Lung (tissue), 12 donors: ENCODE results near the gene ZNF350. TPM values are rescaled to one million over a fixed set of nuclear protein-coding genes. Genes with fewer than 3 reads are reported as not detected.

Source experiments
- ATAC-seq: fragments of 200-7000 bp; cut with Tn5 transposase; one replicate; pipeline ENCODE4 v1.9.1; 2020; ENCODE audit warnings: moderate number of reproducible peaks; ENCODE audit not compliant: insufficient read depth, low FRiP score
- DNase-seq, 3 donors: peaks; one replicate each; pipeline ENCODE4 v3.0.0-alpha.2; 2013 to 2017
- H3K27ac ChIP-seq, 2 donors: one replicate each; pipeline ENCODE4 v1.5.1; 2013; ENCODE audit warnings: mild to moderate bottlenecking in 2 of 2, moderate library complexity in 2 of 2, control low read depth in 1 of 2, inconsistent platforms in 1 of 2, low read depth in 1 of 2, low read length in 1 of 2
- H3K27me3 ChIP-seq, 3 donors: one replicate each; pipeline ENCODE4 v1.5.1; 2013; ENCODE audit warnings: low read length in 2 of 3; ENCODE audit not compliant: control insufficient read depth in 3 of 3, insufficient read depth in 3 of 3
- H3K36me3 ChIP-seq, 4 donors: one replicate each; pipeline ENCODE4 v1.5.1; 2013; ENCODE audit warnings: low read length in 4 of 4, mild to moderate bottlenecking in 1 of 4, moderate library complexity in 1 of 4; ENCODE audit not compliant: control insufficient read depth in 4 of 4, insufficient read depth in 4 of 4
- H3K4me1 ChIP-seq, 5 donors: one replicate each; pipeline ENCODE4 v1.5.1; 2013; ENCODE audit warnings: low read length in 5 of 5, mild to moderate bottlenecking in 2 of 5, moderate library complexity in 1 of 5; ENCODE audit not compliant: control insufficient read depth in 5 of 5, insufficient read depth in 5 of 5
- H3K4me3 ChIP-seq: one replicate; pipeline ENCODE4 v1.5.1; 2013; ENCODE audit warnings: mild to moderate bottlenecking, control low read depth, moderate library complexity
- H3K9ac ChIP-seq, 2 donors: one replicate each; pipeline ENCODE4 v1.5.1; 2013; ENCODE audit warnings: low read length in 2 of 2, control low read depth in 1 of 2; ENCODE audit not compliant: insufficient read depth in 1 of 2
- H3K9me3 ChIP-seq, 4 donors: one replicate each; pipeline ENCODE4 v1.5.1; 2013; ENCODE audit warnings: low read length in 3 of 4, mild to moderate bottlenecking in 1 of 4, moderate library complexity in 1 of 4; ENCODE audit not compliant: control insufficient read depth in 4 of 4, insufficient read depth in 3 of 4
- CTCF ChIP-seq: IDR thresholded peaks from 2 replicates; pipeline ENCODE4 v1.5.1; 2012; ENCODE audit warnings: mild to moderate bottlenecking; ENCODE audit errors: control extremely low read depth, extremely low read depth
- whole genome bisulfite sequencing, 2 donors: extraction: QIAGEN DNeasy Blood & Tissue Kit; methylation state at CpG; one replicate each; pipeline ENCODE4 v1.1.7; 2013; 5-methylcytosine and 5-hydroxymethylcytosine counted together
- polyA plus RNA-seq, 2 donors: library from polyadenylated mRNA; stranded (reverse); fragments of 200-250 nt; gene quantifications; one replicate each; pipeline ENCODE4 v1.2.1, GENCODE V29; 2013
- total RNA-seq, 2 donors: library from RNA; depleted of rRNA in 1 of 2; stranded (reverse); fragments of >200 nt in 1 of 2; gene quantifications; one replicate each; pipeline ENCODE4 v1.2.1, GENCODE V29; 2014 to 2021
- donor health status: control.
- donor health status: control.
- donor health status: Bipolar disorder and iron deficiency.
- donor health status: healthy.
- donor health status: DM: yes; HTN: yes; CAD: no.

The ZNF350 gene
- total and polyA plus RNA-seq, 4 donors = 7.3 to 14.4 (median 8.5) TPM

GRCh38 chr19:51980116-51980736 is 6.4 kb downstream of the ZNF350 start:
- Histone ChIP-seq H3K27me3 (no peaks in the 10 kb centered on the region), H3K27ac (no peak overlapping the region), H3K9ac (no peak overlapping the region), H3K36me3 (peaks cover 6 to 49% (median 22%) of the 10 kb centered on the region in 4 donors), H3K4me3 (no peak overlapping the region), H3K4me1 (peaks cover 0 to 4% (median 0%) of the 10 kb centered on the region in 5 donors), H3K9me3 (peaks cover 2 to 45% (median 24%) of the 10 kb centered on the region in 4 donors)
- ATAC-seq (no peak), DNase-seq (no peak)
- TF ChIP-seq CTCF = no peak
- 57 to 84% methylated on average over 6 of the region's 6 CpGs for WGBS, 2 donors

DNA sequence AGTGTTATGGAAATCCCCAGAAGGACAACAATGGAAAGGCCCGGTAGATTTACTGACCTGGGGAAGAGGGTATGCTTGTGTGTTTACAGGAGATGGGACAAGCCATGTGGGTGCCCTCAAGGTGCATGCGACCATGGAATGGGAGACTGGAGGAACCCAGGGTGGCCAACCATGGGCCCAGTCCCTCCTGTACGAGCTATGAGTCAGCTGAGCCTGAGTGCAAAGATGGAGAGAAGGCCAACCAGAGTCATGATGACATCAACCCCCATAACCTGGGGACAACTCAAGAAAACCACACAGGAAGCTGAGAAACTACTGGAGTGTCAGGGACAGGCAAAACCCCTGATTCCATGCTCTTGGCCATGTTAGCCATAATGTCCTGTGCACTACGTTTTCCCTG is 7.8 kb downstream of the ZNF350 start:
- H3K4me1 ChIP-seq = no peaks in the 10 kb centered on the region
- 93 to 97% methylated on average over 4 of the region's 4 CpGs for WGBS, 2 donors
- H3K4me3 ChIP-seq = no peak overlapping the region
- ATAC-seq = no peak
- H3K9ac ChIP-seq = no peak overlapping the region
- TF ChIP-seq CTCF = no peak
- H3K27me3 ChIP-seq = no peaks in the 10 kb centered on the region
- H3K36me3 ChIP-seq = peaks cover 13 to 51% (median 28%) of the 10 kb centered on the region in 4 donors
- no peak overlapping the region for H3K27ac ChIP-seq
- no peak for DNase-seq
- peaks cover 2 to 53% (median 29%) of the 10 kb centered on the region in 4 donors for H3K9me3 ChIP-seq

DNA sequence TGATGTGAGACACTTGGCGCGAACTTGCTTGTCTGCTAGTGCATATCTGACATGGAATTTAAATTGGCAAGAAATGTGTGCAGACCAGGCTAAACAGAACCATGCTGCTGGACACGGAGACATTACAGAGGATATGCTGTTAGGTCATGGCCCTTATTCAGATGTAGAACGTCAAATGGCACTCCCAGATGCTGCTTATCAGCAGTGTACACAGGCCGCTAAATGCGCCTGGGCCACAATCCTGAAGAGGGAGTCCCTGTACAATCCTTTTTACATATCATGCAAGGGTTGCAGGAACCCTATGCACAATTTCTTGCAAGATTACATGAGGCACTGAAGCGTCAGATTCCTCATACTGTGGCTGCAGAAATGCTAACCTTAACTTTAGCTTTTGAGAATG is 9.3 kb downstream of the ZNF350 start:
- 83 to 90% methylated on average over 7 of the region's 7 CpGs for WGBS, 2 donors
- no peak for TF ChIP-seq CTCF
- H3K36me3 ChIP-seq = peaks cover 28 to 65% (median 37%) of the 10 kb centered on the region in 4 donors
- H3K9ac ChIP-seq = no peak overlapping the region
- H3K4me1 ChIP-seq = no peaks in the 10 kb centered on the region
- no peak overlapping the region for H3K4me3 ChIP-seq
- no peaks in the 10 kb centered on the region for H3K27me3 ChIP-seq
- peaks cover 2 to 52% (median 34%) of the 10 kb centered on the region in 4 donors for H3K9me3 ChIP-seq
- ATAC-seq (no peak), DNase-seq (peak in 1 of 3 donors; percentile 26)
- H3K27ac ChIP-seq = no peak overlapping the region
